Measurements from ENCODE around the gene ACOXL. TPM values are rescaled to one million over a fixed set of nuclear protein-coding genes. Genes with fewer than 3 reads are reported as not detected.

ACOXL gene
- total and polyA plus RNA-seq, 9 of the 15 experiments (the other 6 are each of a cell fraction or from before 2014, with no cell fraction given), result 0.31 to 0.56 TPM; not detected in 7

GRCh38 chr2:111140815-111141214 is 408.4 kb downstream of the ACOXL start:
- H3K9me3 ChIP-seq (replicated peaks; ENCODE audit: control insufficient read depth, insufficient read depth, low read depth, low read length), result no peaks in the 10 kb centered on the region
- no peaks in the 10 kb centered on the region for H3K9me1 ChIP-seq (ENCODE audit: control insufficient read depth, insufficient read depth, low read length)
- TF ChIP-seq GATAD2B (IDR thresholded peaks at IDR 0.05; ENCODE audit: borderline replicate concordance) (no peak), ZMIZ1 (IDR thresholded peaks at IDR 0.05; ENCODE audit: low read depth in 2 of 2, low read length in 2 of 2) (no peak), ZNF395 (CRISPR knock-in tag; IDR thresholded peaks at IDR 0.05) (no peak), ZNF639 (CRISPR knock-in tag; conservative IDR thresholded peaks at IDR 0.05 in 1 of 2, IDR thresholded peaks at IDR 0.05 in 1 of 2) (no peak), ZNF316 (IDR thresholded peaks at IDR 0.05) (no peak), ZNF184 (CRISPR knock-in tag; IDR thresholded peaks at IDR 0.05) (no peak), POLR2A (conservative IDR thresholded peaks at IDR 0.05) (no peak), PHTF2 (CRISPR knock-in tag; IDR thresholded peaks at IDR 0.05) (no peak), TRIM24 (IDR thresholded peaks at IDR 0.05) (no peak), OTX1 (CRISPR knock-in tag; IDR thresholded peaks at IDR 0.05) (no peak)
- H4K20me1 ChIP-seq (replicated peaks; ENCODE audit: control insufficient read depth, insufficient read depth, low read length), result no peaks in the 10 kb centered on the region; the same call in 1 of the 2 replicates
- intact Hi-C loops (cut with micrococcal nuclease), result no loop called here
- DNase-seq (ENCODE audit: extremely low read depth in 1 of 4, low spot score in 3 of 4) (no peak), ATAC-seq (no peak), FAIRE-seq (no peak)
- CTCF ChIA-PET (ENCODE audit: low intra/inter-chr PET ratio), result no interaction called here
- WGBS (ENCODE audit: insufficient coverage, low coverage, missing lambda C conversion rate), result 99% methylated on average over 4 of the region's 4 CpGs
- H3K4me3 ChIP-seq, result no peak overlapping the region
- no peaks in the 10 kb centered on the region for H3K27me3 ChIP-seq (ENCODE audit: control insufficient read depth in 2 of 2, insufficient read depth in 2 of 2, low read length in 2 of 2)
- H3K36me3 ChIP-seq (ENCODE audit: control insufficient read depth, insufficient read depth, low read length), result peaks cover 74% of the 10 kb centered on the region; the same call in 2 of the 3 replicates
- peaks cover 0 to 1% of the 10 kb centered on the region in 2 experiments; a peak in 1 of 5 replicates for H3K4me1 ChIP-seq (replicated peaks in 1 of 2; ENCODE audit: control insufficient read depth in 2 of 2, insufficient read depth in 2 of 2, low read length in 2 of 2)
- BruUV-seq (replicated peaks), result no TSS peak
- POLR2A ChIA-PET, result no interaction called here
- H2AFZ ChIP-seq (ENCODE audit: low read depth, low read length), result no peak overlapping the region
- peaks cover 29% of the 10 kb centered on the region; the same call in 1 of the 3 replicates for H3K79me2 ChIP-seq (ENCODE audit: control insufficient read depth, insufficient read depth, low read length)
- H3K4me2 ChIP-seq (ENCODE audit: insufficient read depth, low read length), result no peak overlapping the region
- H3K9ac ChIP-seq (ENCODE audit: insufficient read depth in 1 of 2, low read depth in 2 of 2, low read length in 2 of 2), result no peak overlapping the region
- in situ Hi-C loops (cut with MboI), result no loop called here
- H3K27ac ChIP-seq (ENCODE audit: extremely low read depth, low read depth, low read length), result no peak overlapping the region

Measured in K562 (cell line).